Stimulated activated CD8-positive, alpha-beta memory T cell treated with anti-CD3 and anti-CD28 coated beads, Interleukin-2, amount 100 ng/mL, for 1 hour (primary cell): Measurements from ENCODE around the gene TRIM3.

Source experiments
- DNase-seq, 2 donors: peaks; one replicate each; pipeline ENCODE4 v3.0.0-alpha.2; 2020; ENCODE audit warnings: low read depth in 2 of 2

The TRIM3 gene

GRCh38 chr11:6437993-6438392, 35.7 kb downstream of the TRIM3 start:
- no peak for DNase-seq

- DNase-seq, result no peak
Observed at GRCh38 chr11:6437423-6437822, 36.3 kb downstream of the TRIM3 start.

DNA sequence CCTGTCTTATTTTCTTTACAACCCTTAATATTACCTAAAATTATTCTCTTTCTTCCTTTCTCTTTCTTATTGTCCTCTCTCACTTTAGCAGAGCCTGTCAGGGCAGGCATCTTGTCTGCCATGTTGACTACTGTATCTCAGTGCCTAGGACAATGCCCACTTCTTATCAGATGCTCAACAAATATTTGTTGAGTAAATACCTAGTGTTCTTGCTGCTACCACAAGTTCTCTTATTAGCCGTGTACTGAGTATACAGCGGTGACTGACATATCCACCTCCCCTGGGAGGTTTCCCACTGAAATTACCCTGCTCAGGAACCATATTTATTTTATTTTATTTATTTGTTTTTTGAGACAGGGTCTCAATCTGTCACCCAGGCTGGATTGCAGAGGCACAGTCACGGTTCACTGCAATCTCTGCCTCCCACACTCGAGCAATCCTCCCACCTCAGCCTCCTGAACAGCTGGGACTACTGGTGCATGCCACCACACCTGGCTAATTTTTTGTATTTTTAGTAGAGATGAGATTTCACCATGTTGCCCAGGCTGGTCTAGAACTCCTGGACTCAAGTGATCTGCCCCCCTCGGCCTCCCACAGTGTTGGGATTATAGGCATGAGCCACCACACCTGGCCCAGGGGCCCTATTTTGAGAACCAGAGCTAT, 39.6 kb downstream of the TRIM3 start:
- DNase-seq, result no peak

- no peak for DNase-seq
Observed at GRCh38 chr11:6431861-6432260, 41.9 kb downstream of the TRIM3 start.

DNA sequence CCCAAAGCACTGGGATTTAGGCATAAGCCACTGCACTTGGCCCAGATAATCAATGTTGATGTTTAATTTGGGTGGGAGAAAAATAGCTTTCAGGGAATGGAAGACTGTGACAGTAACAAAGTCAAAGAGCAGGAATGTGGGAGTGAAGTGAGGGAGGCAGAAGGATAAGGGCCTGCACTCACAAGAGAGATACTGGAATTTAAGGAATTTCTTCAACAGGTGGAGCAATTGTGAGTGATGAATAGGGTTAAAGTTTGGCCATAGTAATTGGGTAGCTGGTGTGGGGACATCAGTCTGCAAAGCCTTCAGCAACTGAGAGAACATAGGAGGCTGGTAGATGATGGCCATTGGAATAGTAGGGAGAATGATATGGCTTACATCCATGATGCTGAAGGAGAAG, 46.2 kb downstream of the TRIM3 start:
- DNase-seq, result no peak

DNA sequence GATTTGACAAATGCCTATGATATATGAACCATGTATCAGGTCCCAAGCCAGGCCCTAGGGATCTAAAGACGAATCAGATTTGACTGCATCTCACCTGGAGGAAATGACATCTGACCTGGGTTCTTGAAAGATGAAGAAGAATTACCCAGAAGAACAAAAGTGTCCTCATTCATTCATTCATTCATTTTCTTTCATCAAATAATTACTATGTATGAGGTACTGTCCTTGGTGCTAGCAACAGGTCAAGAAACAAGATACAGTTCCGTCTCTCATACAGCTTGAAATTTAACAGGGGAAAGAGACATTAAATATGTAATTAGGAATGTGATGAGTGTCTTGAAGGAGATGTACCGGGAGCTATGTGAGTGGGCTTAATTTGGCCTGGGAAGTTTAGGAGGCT, 53.1 kb downstream of the TRIM3 start:
- no peak for DNase-seq

DNA sequence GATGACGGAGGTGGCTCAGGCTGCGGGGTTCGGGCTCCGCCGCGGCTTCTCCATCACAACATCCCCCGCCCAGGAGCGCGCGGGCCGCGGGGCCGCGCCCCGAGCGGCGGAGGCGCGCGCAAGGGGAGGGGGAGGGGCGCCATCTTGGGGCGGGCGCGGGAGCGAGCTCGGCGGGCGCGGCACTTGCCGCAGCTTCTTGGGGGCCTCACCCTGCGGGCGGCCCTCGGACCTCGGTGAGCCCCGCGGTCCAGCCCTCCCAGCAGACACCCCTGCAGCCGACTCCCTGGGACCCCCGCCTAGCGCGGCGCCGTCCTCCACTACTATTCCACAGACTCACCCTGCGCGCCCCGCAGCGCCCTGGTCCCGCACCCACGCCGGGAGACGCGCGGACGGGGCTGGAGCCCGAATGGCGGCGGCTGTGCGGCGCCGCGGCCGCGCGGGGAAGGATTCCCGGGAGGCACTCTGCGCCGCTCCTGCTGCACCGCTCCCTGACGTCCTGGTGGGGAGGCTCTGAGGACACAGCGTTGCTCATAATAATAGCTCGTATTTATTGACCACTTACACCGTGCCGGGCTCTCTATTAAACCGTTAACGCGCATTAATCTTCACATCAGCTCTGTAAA, 54.6 kb downstream of the TRIM3 start, which contains the start of gene APBB1:
TSS of gene APBB1 (minus strand) at position 86 of the 623 bp plus-strand sequence. CDS start 7,747 bp downstream, outside the sequence.
- DNase-seq, result peak; percentile 53

DNA sequence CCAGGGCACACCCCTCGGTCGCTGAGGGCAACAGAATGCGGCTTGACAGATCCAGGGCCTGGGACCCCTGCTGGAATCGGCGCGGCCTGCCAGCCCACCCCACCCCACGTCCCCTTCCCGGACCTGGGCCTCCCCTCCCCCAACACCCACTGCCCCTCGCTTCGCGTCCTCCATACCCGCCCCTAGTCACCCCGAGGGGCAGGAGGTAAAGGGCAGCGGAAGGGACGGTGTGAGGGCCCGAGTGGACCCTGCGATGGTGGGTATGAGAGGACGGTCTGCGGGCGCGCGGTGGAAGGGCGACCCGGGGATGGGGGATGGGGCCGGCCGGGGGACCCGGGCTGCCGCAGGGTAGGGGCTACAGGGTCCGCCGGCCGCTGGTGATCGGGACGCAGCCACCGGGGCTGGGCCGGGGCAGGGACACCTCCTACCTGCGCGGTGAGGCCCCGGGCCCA, 55.2 kb downstream of the TRIM3 start:
- no peak for DNase-seq

- no peak for DNase-seq
Observed at GRCh38 chr11:6417907-6418556, 55.7 kb downstream of the TRIM3 start.

GRCh38 chr11:6415797-6416196, 57.9 kb downstream of the TRIM3 start:
- no peak for DNase-seq

DNA sequence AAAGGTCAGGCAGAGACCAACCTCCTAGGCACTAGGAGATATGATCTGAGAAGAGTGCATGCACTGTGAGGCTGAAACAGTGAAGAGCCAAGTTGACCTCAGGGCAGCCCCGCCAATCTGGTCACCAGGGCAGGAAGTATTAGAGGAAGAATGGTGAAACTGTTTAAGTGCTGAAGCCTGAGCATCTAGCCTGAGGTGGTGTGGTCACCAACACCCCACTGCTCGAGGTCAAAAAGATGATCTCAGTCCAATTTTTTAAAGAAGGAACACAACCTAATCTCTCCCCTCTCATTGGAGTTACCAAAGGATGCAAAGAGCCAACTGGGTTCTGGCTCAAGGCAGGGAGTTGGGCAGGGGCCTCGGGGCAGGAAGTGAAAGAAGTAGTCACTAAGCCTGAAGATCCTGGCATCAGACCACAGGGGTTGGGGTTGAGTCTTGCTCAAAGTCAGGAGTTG, 58.8 kb downstream of the TRIM3 start:
- DNase-seq, result no peak

DNA sequence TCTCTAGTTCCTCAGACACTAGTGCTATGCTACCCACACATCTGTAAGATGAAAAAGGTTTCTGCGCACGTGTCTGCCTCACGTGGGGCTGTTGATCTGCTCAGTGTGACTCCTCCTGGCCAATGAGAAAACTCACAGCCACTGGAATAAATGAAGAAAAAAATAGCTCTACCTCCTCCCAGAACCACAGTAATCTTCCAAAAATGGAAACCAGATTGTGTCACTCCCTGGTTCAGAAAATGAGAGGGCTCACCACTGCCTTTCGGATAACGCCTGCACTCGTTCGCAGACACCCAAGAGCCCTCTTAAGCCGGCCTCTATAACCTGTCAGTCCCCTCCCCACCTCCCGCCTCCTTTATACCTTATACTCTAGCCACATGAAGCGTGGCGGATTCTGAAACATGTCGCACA, 59.9 kb downstream of the TRIM3 start:
- DNase-seq, result peak in 1 of 2 donors; percentile 33

- DNase-seq, result no peak
Observed at GRCh38 chr11:6411594-6412031, 62.1 kb downstream of the TRIM3 start.

GRCh38 chr11:6410695-6411430, 62.9 kb downstream of the TRIM3 start:
- DNase-seq, result no peak

DNA sequence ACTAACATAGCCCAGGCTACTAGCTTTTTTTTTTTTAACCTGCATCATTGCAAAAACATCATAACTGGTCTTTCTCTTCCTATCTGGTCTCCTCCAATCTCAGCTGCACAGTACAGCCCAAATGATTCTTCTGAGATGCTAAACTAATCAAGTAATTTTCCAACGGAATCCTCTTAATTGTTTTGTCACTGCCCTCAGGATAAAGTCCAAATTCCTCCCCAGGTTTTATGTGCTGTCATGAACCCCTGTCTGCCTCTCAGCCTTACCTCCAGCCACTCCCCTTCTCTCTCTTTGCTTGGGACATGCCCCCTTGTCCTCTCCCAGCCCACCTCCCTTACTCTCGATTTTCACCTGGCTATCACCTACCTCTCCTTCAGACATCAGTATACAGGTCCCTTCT, 67.4 kb downstream of the TRIM3 start:
- no peak for DNase-seq

DNA sequence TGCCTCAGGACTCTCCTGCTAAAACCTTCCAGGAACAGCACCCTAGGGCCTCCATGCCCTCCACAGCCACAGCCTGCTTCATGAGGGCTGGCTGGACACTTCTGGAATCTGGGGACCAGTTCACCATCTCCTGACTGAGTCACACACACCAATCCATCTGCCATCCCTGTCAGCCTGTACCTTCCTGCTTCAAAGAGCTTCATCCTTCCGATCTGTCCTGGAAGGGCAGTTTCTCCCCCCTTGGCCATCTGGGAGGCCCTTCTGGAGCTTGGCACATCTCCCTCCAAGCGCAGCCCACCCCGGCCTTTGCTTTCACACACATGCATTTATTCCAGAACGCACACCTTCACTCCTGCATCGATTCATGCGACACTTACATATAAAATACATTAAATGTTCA, 67.9 kb downstream of the TRIM3 start:
- DNase-seq, result no peak

DNA sequence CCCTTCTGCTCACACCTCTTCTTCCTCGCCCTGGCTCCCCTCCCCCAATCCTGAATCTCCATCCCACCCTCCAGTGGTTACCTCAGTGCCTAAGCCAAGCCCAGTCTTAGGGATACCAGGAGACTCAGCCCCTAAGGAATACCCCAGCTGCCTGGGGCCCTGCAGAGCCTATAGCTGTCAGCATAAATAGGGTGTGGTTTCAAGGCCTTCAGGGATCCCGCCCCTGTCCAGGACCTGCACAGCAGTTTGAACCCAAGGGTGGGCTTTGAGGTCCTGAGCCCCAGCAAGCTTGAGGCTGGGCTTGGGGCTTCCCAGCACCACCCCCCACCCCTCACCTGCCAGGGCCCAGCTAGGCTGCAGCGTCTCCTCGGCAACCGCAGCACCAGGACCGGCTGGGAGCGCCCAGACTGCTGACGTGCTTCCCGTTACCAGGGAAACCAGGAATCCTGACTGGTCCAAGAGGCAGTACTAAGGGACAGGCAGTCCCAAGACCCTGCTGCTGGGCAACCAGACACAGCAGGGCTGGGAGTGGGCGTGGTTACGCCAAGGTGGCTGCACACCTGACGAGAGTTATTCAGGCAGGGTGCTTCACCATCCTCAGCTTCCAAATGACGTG, 68.6 kb downstream of the TRIM3 start:
- no peak for DNase-seq

DNA sequence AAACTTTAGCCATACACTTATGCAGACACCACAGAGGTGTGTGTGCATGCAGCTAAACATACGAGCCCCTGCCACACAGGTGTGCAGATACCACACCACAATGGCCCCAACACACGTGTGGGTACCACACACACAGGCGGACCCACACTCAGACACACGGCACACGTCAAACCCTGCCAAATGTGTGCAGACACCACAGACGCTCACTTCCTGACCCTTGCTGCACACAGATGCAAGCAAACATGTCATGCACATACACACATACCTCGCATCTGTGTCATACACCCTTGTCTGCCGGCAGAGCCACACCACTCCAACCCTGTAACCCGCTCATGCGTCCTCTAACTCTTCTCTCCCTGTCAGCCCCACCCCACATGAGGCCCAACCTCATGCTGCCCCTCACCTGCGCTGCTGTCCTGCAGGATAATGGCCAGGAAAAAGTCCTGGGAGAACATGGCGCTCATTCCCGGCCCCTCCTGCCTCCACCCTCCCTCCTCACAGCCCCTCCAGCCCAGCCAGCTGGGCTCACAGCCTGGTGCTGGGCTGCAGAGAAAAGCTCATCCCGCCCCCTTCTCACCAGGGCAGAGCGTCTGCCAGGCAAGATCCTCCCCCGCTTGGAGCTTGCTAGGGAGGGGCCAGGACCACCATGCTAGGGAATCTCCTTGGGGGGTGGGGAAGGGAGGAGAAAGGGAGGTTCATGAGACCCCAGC, 69.2 kb downstream of the TRIM3 start:
- DNase-seq, result no peak

- no peak for DNase-seq
Observed at GRCh38 chr11:6403539-6403938, 70.2 kb downstream of the TRIM3 start.

GRCh38 chr11:6402561-6402981, 71.2 kb downstream of the TRIM3 start:
- DNase-seq, result peak; percentile 34 to 43

DNA sequence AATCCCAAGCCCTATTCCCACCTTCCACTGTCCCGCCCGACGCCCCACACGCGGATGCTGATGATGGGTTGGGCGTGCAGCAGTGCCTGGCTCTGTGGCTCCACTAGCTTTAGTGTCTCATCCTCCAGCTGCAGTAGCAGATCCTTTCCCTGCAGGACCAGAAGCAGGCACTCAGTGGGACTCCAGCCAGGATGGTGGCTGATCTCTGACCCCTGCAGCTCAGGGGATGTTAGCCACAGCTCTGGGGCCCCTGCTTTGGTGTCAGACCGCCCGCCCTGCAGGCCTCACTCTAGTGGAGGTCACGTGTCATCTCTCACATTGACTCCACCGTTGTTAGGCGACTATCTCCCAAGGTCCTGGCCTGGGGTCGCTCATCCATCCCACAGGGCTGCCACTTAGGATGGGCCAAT, 71.7 kb downstream of the TRIM3 start:
- no peak for DNase-seq
